OCI-LY1 (cell line): ENCODE results near the gene DPH3.

Experiments
- H2AFZ ChIP-seq: fragments of 200-600 bp; sonication (generic), shearing (Covaris generic); 2 replicates; pipeline ENCODE4 v1.6.0; 2014; ENCODE audit warnings: antibody characterized with exemption, mild to moderate bottlenecking, low read length
- H3F3A ChIP-seq: fragments of 200-600 bp; sonication (generic), shearing (Covaris generic); 2 replicates; pipeline ENCODE4 v1.6.0; 2014; ENCODE audit warnings: mild to moderate bottlenecking, antibody characterized with exemption, low read length, moderate library complexity; ENCODE audit not compliant: insufficient read depth
- H3K27ac ChIP-seq: fragments of 200-600 bp; sonication (generic); 2 replicates; pipeline ENCODE4 v1.5.1; 2014; ENCODE audit warnings: low read length, mixed run types, mild to moderate bottlenecking, low read depth; ENCODE audit not compliant: poor library complexity, severe bottlenecking
- H3K27me3 ChIP-seq: fragments of 200-600 bp; sonication (generic); 2 replicates; pipeline ENCODE4 v1.6.0; 2014; ENCODE audit warnings: antibody characterized with exemption, mild to moderate bottlenecking, low read length, moderate library complexity; ENCODE audit not compliant: insufficient read depth
- H3K36me3 ChIP-seq: fragments of 200-600 bp; sonication (generic); 2 replicates; pipeline ENCODE4 v1.6.1; 2014; ENCODE audit warnings: mild to moderate bottlenecking, antibody characterized with exemption, low read length, moderate library complexity, mixed read lengths; ENCODE audit not compliant: insufficient read depth
- H3K4me1 ChIP-seq: fragments of 200-600 bp; sonication (generic); 2 replicates; pipeline ENCODE4 v1.5.1; 2014; ENCODE audit warnings: mild to moderate bottlenecking, low read length, moderate library complexity; ENCODE audit not compliant: insufficient read depth, severe bottlenecking
- H3K4me2 ChIP-seq: fragments of 200-600 bp; sonication (generic), shearing (Covaris generic); 2 replicates; pipeline ENCODE4 v1.6.1; 2014; ENCODE audit warnings: low read length
- H3K4me3 ChIP-seq: fragments of 200-600 bp; sonication (generic); 2 replicates; pipeline ENCODE4 v1.5.1; 2014; ENCODE audit warnings: low read length, low read depth, mild to moderate bottlenecking, mixed read lengths; ENCODE audit not compliant: poor library complexity, severe bottlenecking
- H3K79me2 ChIP-seq: fragments of 200-600 bp; shearing (Covaris generic); 2 replicates; pipeline ENCODE4 v1.6.1; 2016; ENCODE audit warnings: mixed run types, low read length, mixed read lengths; ENCODE audit not compliant: insufficient read depth
- H3K9ac ChIP-seq: fragments of 200-600 bp; sonication (generic), shearing (Covaris generic); 2 replicates; pipeline ENCODE4 v1.6.1; 2014; ENCODE audit warnings: mild to moderate bottlenecking, low read length, mixed read lengths
- H3K9me2 ChIP-seq: fragments of 200-600 bp; sonication (generic), shearing (Covaris generic); 2 replicates; pipeline ENCODE4 v1.6.1; 2014; ENCODE audit warnings: low read depth, mild to moderate bottlenecking, low read length, mixed read lengths
- H3K9me3 ChIP-seq: fragments of 200-600 bp; shearing (Covaris generic); 2 replicates; pipeline ENCODE4 v1.6.1; 2014; ENCODE audit warnings: low read length, mixed read lengths
- H4K20me1 ChIP-seq: fragments of 200-600 bp; sonication (generic), shearing (Covaris generic); 2 replicates; pipeline ENCODE4 v1.6.0; 2016; ENCODE audit warnings: mild to moderate bottlenecking, low read length; ENCODE audit not compliant: insufficient read depth
- EZH2 ChIP-seq: fragments of 200-600 bp; sonication (generic), shearing (Covaris generic); IDR thresholded peaks from 2 replicates; pipeline ENCODE4 v1.8.0; 2017; ENCODE audit warnings: borderline replicate concordance, mixed run types, mild to moderate bottlenecking, antibody characterized with exemption, low read length, moderate library complexity, mixed read lengths
- TF ChIP-seq, protein P1 (sequence below): fragments of 200-600 bp; sonication (generic), shearing (Covaris generic); IDR thresholded peaks from 2 replicates; pipeline ENCODE4 v1.5.1; 2017; ENCODE audit warnings: mild to moderate bottlenecking, antibody characterized with exemption, low read length, moderate library complexity, mixed read lengths

Gene DPH3

DNA sequence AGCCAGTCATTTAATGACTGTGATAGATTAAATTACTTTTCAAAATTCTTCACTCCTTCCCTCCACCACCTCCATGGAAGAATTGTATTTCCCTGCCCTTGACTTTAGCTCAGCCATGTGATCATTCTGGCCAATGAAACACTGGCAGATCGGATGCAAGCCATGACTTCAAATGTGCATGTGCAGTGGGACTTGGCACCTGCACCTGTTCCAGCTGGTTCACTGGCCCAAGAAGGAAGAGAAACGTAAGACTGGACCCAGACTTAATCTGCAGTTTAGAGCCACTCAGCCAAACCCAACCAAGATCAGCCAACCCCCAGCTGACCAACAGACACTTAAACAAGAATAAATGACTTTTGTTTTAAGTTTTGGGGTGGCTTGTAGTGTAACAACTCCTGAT is 11.8 kb downstream of the DPH3 start:
- Histone ChIP-seq H3K27me3 (no peaks in the 10 kb centered on the region), H3K9me3 (no peaks in the 10 kb centered on the region), H4K20me1 (no peaks in the 10 kb centered on the region), H3K4me1 (peaks cover 5% of the 10 kb centered on the region), H3K4me2 (no peak overlapping the region), H3K9ac (no peak overlapping the region), H3K27ac (no peak overlapping the region), H2AFZ (no peak overlapping the region), H3K36me3 (no peaks in the 10 kb centered on the region), H3F3A (no peaks in the 10 kb centered on the region), H3K9me2 (no peaks in the 10 kb centered on the region), H3K4me3 (no peak overlapping the region), H3K79me2 (no peaks in the 10 kb centered on the region)
- no peak for TF ChIP-seq EZH2
- TF ChIP-seq, protein P1, sequence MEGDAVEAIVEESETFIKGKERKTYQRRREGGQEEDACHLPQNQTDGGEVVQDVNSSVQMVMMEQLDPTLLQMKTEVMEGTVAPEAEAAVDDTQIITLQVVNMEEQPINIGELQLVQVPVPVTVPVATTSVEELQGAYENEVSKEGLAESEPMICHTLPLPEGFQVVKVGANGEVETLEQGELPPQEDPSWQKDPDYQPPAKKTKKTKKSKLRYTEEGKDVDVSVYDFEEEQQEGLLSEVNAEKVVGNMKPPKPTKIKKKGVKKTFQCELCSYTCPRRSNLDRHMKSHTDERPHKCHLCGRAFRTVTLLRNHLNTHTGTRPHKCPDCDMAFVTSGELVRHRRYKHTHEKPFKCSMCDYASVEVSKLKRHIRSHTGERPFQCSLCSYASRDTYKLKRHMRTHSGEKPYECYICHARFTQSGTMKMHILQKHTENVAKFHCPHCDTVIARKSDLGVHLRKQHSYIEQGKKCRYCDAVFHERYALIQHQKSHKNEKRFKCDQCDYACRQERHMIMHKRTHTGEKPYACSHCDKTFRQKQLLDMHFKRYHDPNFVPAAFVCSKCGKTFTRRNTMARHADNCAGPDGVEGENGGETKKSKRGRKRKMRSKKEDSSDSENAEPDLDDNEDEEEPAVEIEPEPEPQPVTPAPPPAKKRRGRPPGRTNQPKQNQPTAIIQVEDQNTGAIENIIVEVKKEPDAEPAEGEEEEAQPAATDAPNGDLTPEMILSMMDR = no peak

DNA sequence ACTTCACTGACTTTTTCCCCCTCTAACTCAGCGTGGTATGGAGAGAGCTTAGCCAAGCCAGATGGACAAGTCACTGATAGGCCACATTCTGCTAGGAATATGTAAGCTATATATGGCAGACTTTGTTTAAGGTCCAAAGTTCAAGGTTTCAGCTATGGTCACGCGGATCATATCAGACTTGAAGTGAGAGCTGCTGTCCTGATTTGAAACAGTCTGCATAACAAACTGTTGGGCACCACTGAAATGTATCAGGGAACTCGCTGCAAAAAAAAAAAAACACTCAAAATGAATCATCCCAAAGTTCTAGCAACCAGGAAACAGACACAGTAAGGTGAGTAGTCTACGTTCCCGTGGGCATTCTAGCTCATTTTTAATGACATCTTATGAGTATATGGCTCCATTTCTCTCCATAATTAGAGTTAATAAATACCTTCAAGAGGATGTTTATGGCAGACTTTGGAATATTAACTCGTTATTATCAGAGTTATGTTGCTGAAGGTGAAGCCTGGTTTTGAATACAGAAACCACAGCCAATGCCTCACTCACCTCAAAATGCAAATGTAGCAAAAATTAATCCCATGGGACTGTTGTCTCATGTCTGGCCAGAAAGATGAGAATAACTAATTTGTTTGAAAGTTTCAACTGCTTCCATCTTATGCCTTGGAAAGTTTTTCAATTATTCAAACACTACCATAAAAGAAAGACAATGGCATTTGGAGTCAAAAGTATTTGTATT is 12.3 kb downstream of the DPH3 start:
- Histone ChIP-seq H3F3A (no peaks in the 10 kb centered on the region), H3K27ac (no peak overlapping the region), H2AFZ (no peak overlapping the region), H3K4me2 (no peak overlapping the region), H3K36me3 (no peaks in the 10 kb centered on the region), H3K9ac (no peak overlapping the region), H3K9me3 (no peaks in the 10 kb centered on the region), H4K20me1 (no peaks in the 10 kb centered on the region), H3K79me2 (no peaks in the 10 kb centered on the region), H3K9me2 (no peaks in the 10 kb centered on the region), H3K27me3 (no peaks in the 10 kb centered on the region), H3K4me1 (peaks cover 9% of the 10 kb centered on the region), H3K4me3 (no peak overlapping the region)
- TF ChIP-seq, protein P1 = no peak
- TF ChIP-seq EZH2 = no peak

DNA sequence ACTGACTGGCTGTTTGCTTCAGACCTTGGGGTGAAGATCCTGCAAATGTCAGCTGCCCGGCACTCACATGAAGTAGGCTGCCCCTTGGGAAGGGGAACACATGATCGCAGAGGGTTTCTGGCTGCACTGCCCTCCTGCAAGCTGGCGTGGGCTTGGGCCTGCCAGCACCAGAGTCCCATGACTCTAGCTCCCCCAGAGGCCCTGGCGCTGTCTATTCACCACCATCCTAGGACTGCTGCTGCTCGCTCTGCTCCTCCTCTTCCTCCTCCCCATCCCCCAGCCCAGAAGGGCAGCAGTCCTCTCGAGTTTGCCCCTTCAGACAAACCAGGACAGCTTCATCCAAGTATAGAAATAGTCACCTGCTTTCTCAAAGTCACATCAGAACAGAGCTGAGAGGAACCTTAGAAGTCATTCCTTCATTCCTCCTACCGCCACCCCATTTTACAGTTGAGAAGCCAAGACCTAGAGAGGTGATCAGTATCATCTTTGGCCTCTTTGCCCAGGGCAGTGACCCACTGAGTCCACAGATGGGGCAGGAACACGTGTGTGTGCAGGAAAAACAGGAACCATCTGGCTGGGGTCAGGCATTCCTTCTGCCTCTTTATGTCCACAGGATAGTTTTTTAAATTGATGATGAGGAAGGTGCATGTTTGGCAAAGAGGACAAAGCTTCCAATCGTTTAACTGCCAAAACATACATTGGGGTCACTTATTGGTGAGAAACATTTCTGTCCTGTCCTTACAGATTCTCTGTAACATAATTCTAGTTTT is 13.2 kb downstream of the DPH3 start:
- Histone ChIP-seq H3K36me3 (no peaks in the 10 kb centered on the region), H3K9me3 (no peaks in the 10 kb centered on the region), H3K4me1 (peaks cover 9% of the 10 kb centered on the region), H3K27me3 (no peaks in the 10 kb centered on the region), H3K79me2 (no peaks in the 10 kb centered on the region), H3K4me2 (no peak overlapping the region), H3F3A (no peaks in the 10 kb centered on the region), H3K9me2 (no peaks in the 10 kb centered on the region), H4K20me1 (no peaks in the 10 kb centered on the region), H3K4me3 (no peak overlapping the region), H3K9ac (no peak overlapping the region), H2AFZ (no peak overlapping the region), H3K27ac (no peak overlapping the region)
- TF ChIP-seq, protein P1 = no peak
- TF ChIP-seq EZH2 = no peak
